HepG2 (cell line): ENCODE data around the gene SPNS1. TPM values are rescaled to one million over a fixed set of nuclear protein-coding genes. Genes with fewer than 3 reads are reported as not detected.

ENCODE experiments used
- ARNTL ChIP-seq: sonication (generic); formaldehyde crosslinking; IDR thresholded peaks from 2 replicates; pipeline ENCODE4 v1.4.0; 2020; ENCODE audit warnings: mild to moderate bottlenecking, missing genetic modification reagents
- ATF6 ChIP-seq: sonication (generic); formaldehyde crosslinking; conservative IDR thresholded peaks from 2 replicates; pipeline ENCODE4 v1.4.0; 2020; ENCODE audit warnings: missing genetic modification reagents
- CHD4 ChIP-seq: fragments of 200-600 bp; sonication (generic); IDR thresholded peaks from 2 replicates; pipeline ENCODE4 v1.7.0; 2017; ENCODE audit warnings: mild to moderate bottlenecking, low read length, borderline replicate concordance
- CTCF ChIP-seq: sonication (generic); formaldehyde crosslinking; IDR thresholded peaks from 2 replicates; pipeline ENCODE4 v1.5.0; 2020; ENCODE audit warnings: mild to moderate bottlenecking, missing genetic modification reagents, moderate library complexity
- FOXM1 ChIP-seq: sonication (generic); formaldehyde crosslinking; IDR thresholded peaks from 2 replicates; pipeline ENCODE4 v1.5.0; 2020; ENCODE audit warnings: missing genetic modification reagents
- HOMEZ ChIP-seq: IDR thresholded peaks from 2 replicates; pipeline ENCODE4 v1.6.1; 2016; ENCODE audit warnings: low read depth
- KLF16 ChIP-seq, 2 experiments: sonication (generic) in 1 of 2; formaldehyde crosslinking in 1 of 2; IDR thresholded peaks; 2 replicates each; pipeline versions ENCODE4 v1.6.1 to v1.8.0; 2016 to 2023; ENCODE audit warnings: missing genetic modification reagents in 2 of 2, missing compliant biosample characterization in 1 of 2
- NCOA5 ChIP-seq: sonication (generic); formaldehyde crosslinking; IDR thresholded peaks from 2 replicates; pipeline ENCODE4 v1.4.0; 2020; ENCODE audit warnings: missing genetic modification reagents
- POLR2AphosphoS2 ChIP-seq: IDR thresholded peaks from 2 replicates; pipeline ENCODE4 v1.6.1; 2011; ENCODE audit warnings: low read depth, low read length, improper control_type of control experiment
- RBAK ChIP-seq: sonication (generic); formaldehyde crosslinking; IDR thresholded peaks from 2 replicates; pipeline ENCODE4 v1.5.1; 2020; ENCODE audit warnings: mild to moderate bottlenecking, missing genetic modification reagents
- RFX3 ChIP-seq: IDR thresholded peaks from 2 replicates; pipeline ENCODE4 v1.6.1; 2016; ENCODE audit warnings: missing biosample characterization, missing genetic modification reagents
- SMARCE1 ChIP-seq: fragments of 450-650 bp; IDR thresholded peaks from 2 replicates; pipeline ENCODE4 v1.6.1; 2017; ENCODE audit warnings: borderline replicate concordance
- TOPORS ChIP-seq: sonication (generic); formaldehyde crosslinking; IDR thresholded peaks from 2 replicates; pipeline ENCODE4 v1.8.0; 2023; ENCODE audit warnings: mild to moderate bottlenecking, missing genetic modification reagents
- TRAFD1 ChIP-seq: sonication (generic); formaldehyde crosslinking; IDR thresholded peaks from 2 replicates; pipeline ENCODE4 v1.5.1; 2020; ENCODE audit warnings: missing genetic modification reagents, mild to moderate bottlenecking, borderline replicate concordance
- ZNF143 ChIP-seq: sonication (generic); formaldehyde crosslinking; IDR thresholded peaks from 2 replicates; pipeline ENCODE4 v1.4.0; 2020; ENCODE audit warnings: missing genetic modification reagents
- ZNF264 ChIP-seq: sonication (generic); formaldehyde crosslinking; IDR thresholded peaks from 2 replicates; pipeline ENCODE4 v1.4.0; 2020; ENCODE audit warnings: missing genetic modification reagents
- ZNF276 ChIP-seq: sonication (generic); formaldehyde crosslinking; IDR thresholded peaks from 2 replicates; pipeline ENCODE4 v1.4.0; 2020; ENCODE audit warnings: mild to moderate bottlenecking, low read depth, missing genetic modification reagents
- ZNF296 ChIP-seq: sonication (generic); formaldehyde crosslinking; conservative IDR thresholded peaks from 2 replicates; pipeline ENCODE4 v1.5.0; 2020; ENCODE audit warnings: mild to moderate bottlenecking, missing genetic modification reagents
- ZNF691 ChIP-seq: sonication (generic); formaldehyde crosslinking; IDR thresholded peaks from 2 replicates; pipeline ENCODE4 v1.4.0; 2020; ENCODE audit warnings: missing genetic modification reagents, low read depth, mild to moderate bottlenecking, borderline replicate concordance
- polyA plus RNA-seq, 8 experiments: library from polyadenylated mRNA; depleted of rRNA in 3 of 8; stranded (reverse) in 7 of 8; unstranded in 1 of 8; fragments of >200 nt; fragmentation: Illumina TruSeq in 4 of 8; extraction: Trizol in 4 of 8; gene quantifications; 2 replicates each; pipeline versions ENCODE4 v1.2.1 to v1.2.3, GENCODE V29; 2011 to 2016; ENCODE audit warnings: low read depth in 4 of 8, missing spikeins in 1 of 8, mixed read lengths in 1 of 8; ENCODE audit not compliant: insufficient read depth in 1 of 8
- total RNA-seq, 5 experiments: library from RNA; depleted of rRNA; stranded (reverse); fragments of >200 nt; fragmentation: Illumina TruSeq; extraction: Trizol; gene quantifications; 2 replicates each; pipeline ENCODE4 v1.2.3, GENCODE V29; 2016; ENCODE audit warnings: low read depth in 1 of 5

Gene SPNS1
- total and polyA plus RNA-seq, 2 of the 13 experiments (the other 11 are each of a cell fraction or from before 2014, with no cell fraction given): 25.6 to 38.8 TPM

GRCh38 chr16:28925386-28926228 lies 49.0 kb upstream of the SPNS1 start (continued):
- TF ChIP-seq CTCF (CRISPR knock-in tag) (peak; percentile 29), KLF16 (CRISPR knock-in tag; IDR thresholded peaks at IDR 0.05) (peak in 1 of 2 experiments; percentile 23; a peak in 1 of 4 replicates), HOMEZ (CRISPR knock-in tag) (0 out of 2 replicates have a peak, but pooled peaks have one; percentile 14), NCOA5 (CRISPR knock-in tag) (no peak), POLR2AphosphoS2 (no peak), ATF6 (CRISPR knock-in tag) (no peak), TRAFD1 (no peak), CHD4 (no peak), RBAK (CRISPR knock-in tag) (no peak), ZNF296 (CRISPR knock-in tag) (no peak), RFX3 (CRISPR knock-in tag) (no peak), ZNF143 (CRISPR knock-in tag) (no peak; the same call in 1 of the 2 replicates), FOXM1 (CRISPR knock-in tag) (no peak), TOPORS (CRISPR knock-in tag) (no peak), ARNTL (CRISPR knock-in tag) (0 out of 2 replicates have a peak, but pooled peaks have one; percentile 15), ZNF691 (no peak; the same call in 1 of the 2 replicates), SMARCE1 (no peak), ZNF276 (CRISPR knock-in tag) (no peak), ZNF264 (CRISPR knock-in tag) (0 out of 2 replicates have a peak, but pooled peaks have one; percentile 10)
